ENCODE results near the gene COL6A2.

DNA sequence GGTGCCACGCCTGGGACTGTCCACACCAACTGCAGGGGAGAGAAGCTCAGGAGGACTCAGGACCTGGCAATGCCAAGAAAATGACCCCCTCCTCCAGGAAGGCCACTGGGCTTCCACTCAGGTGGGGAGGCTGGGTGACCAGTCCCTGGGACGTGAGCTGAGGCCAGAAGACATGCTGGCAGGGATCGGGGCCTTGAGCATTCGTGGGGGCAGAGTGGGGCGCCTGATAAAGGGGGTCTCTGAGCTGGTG is 15.3 kb upstream of the COL6A2 start:
- TF ChIP-seq EZH2 (IDR thresholded peaks at IDR 0.05; ENCODE audit: low read depth) = no peak
- TF ChIP-seq, protein P1, sequence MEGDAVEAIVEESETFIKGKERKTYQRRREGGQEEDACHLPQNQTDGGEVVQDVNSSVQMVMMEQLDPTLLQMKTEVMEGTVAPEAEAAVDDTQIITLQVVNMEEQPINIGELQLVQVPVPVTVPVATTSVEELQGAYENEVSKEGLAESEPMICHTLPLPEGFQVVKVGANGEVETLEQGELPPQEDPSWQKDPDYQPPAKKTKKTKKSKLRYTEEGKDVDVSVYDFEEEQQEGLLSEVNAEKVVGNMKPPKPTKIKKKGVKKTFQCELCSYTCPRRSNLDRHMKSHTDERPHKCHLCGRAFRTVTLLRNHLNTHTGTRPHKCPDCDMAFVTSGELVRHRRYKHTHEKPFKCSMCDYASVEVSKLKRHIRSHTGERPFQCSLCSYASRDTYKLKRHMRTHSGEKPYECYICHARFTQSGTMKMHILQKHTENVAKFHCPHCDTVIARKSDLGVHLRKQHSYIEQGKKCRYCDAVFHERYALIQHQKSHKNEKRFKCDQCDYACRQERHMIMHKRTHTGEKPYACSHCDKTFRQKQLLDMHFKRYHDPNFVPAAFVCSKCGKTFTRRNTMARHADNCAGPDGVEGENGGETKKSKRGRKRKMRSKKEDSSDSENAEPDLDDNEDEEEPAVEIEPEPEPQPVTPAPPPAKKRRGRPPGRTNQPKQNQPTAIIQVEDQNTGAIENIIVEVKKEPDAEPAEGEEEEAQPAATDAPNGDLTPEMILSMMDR (conservative IDR thresholded peaks at IDR 0.05) = no peak
